ENCODE results near the gene LRRC72.
A peak's percentile ranks its signal among the peaks of the same experiment; 100 is the strongest.
"Not testable (repeated sequence)": the region's sequence is repeated elsewhere in the genome, so short reads cannot be mapped to it uniquely, and the experiment has no call there.

The LRRC72 gene

GRCh38 chr7:16526742-16527540 lies at the start of gene LRRC72:
Gene LRRC72 (plus strand): TSS chr7:16526825. CDS start chr7:16526953, 128 bp downstream.
- no peak for DNase-seq (ENCODE audit: low spot score)

DNA sequence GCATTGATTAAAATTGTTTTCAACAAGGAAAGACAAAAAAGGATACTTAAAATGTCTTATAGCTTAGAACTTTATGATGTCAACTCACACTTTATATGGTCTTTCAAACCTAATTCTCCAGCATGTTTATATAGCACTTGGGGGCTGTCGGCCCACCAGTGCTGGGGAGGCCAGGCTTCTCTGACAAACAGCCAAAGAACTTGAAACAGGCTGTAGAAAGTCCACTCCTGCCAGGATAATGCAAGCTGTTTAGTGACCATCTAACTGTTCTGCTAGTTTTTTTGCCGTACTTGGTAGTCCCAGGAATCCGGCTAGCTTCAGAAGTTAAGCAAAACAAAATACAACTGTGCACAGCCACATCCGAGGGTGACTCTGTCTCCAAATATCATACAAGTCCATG lies 47.5 kb upstream of the LRRC72 start:
- no peak for DNase-seq (ENCODE audit: low spot score)

DNA sequence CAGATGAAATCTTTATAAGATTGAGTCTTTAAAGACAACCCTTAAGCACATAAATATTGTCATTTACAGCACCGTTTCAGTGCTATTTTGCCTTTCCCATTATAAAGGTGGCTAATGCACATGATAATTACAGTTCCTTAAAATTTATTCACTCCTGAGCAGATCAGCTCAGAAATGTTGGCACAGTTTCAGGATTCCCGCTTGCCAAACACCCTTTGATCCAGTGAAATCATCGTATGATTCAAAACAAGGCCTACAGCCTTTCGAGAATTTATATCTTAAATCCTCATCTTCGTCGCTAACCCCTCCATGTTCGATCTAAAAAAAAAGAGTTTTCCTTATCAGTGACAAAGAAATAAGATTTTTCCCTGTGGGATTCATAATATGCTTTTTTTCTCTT lies 47.0 kb upstream of the LRRC72 start:
- DNase-seq (ENCODE audit: low spot score) = peak; percentile 37

GRCh38 chr7:16484453-16485158 lies 42.0 kb upstream of the LRRC72 start:
- peak; percentile 88 for DNase-seq (ENCODE audit: low spot score)

GRCh38 chr7:16491148-16491547 lies 35.5 kb upstream of the LRRC72 start:
- no peak for DNase-seq (ENCODE audit: low spot score)

- DNase-seq (ENCODE audit: low spot score) = peak; percentile 49
Measured at GRCh38 chr7:16492513-16493062, 34.0 kb upstream of the LRRC72 start.

- no peak for DNase-seq (ENCODE audit: low spot score)
Measured at GRCh38 chr7:16493266-16493665, 33.4 kb upstream of the LRRC72 start.

- no peak for DNase-seq (ENCODE audit: low spot score)
Measured at GRCh38 chr7:16494551-16494950, 32.1 kb upstream of the LRRC72 start.

- no peak for DNase-seq (ENCODE audit: low spot score)
Measured at GRCh38 chr7:16494955-16495719, 31.5 kb upstream of the LRRC72 start.

DNA sequence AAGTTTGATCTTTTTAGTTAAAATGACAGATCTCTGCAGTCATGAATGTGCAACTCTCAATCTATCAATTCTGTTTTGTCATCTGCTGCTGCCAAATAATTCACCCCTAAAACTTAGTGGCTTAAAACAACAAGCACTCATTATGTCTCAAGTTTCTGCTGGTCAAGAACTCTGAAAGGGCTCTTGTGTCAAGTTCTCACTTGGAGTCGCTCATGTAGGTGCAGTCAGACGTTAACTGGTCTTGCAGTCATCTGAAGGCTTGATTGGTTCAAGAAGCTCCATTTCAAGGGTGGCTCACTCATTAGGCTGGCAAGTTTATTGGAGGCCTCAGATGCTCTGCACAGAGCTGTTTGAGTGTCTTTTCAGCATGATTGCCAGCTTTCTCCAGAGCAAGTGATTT lies 28.5 kb upstream of the LRRC72 start:
- DNase-seq (ENCODE audit: low spot score) = no peak

DNA sequence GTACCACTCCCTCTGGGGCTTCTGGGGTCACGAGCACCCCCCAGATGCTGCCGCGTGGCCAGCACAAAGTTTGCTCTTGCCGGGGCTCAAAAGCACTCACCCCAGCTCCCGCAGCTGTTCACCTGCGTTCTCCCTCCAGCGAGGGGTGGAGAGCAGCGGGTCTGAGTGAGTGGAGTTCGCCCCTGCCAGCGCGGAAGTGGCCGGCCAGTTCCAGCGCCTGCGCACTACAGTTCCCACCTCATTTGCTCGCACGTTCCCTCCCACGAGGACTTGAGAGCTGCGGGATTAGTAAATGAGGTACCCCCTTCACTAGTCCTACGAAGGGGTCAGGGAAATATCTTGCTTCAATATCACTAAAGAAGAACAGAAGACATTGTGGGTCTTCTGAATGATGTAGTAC lies 24.3 kb upstream of the LRRC72 start:
- DNase-seq (ENCODE audit: low spot score) = no peak

DNA sequence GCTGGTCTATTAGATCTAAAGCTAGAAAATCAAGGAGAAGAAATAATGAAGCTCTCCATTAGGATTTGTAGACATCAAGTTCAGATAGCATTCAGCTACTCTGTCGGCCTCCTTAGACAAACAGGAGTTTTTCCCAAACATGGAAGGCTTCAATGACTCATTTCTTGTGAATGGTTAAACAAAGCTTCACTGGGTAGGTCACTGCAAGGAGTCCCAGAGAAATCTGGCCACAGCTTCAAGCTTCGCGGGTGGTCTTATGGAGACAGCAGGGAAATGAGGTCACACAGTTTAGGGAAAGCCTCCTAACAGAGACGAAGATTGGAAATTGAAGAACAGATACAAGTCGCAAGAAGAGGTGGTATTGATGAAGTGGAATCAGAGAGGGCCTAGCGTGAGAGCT lies 22.6 kb upstream of the LRRC72 start:
- peak; percentile 31 for DNase-seq (ENCODE audit: low spot score)

GRCh38 chr7:16506422-16506821 lies 20.2 kb upstream of the LRRC72 start:
- not testable (repeated sequence) for DNase-seq (ENCODE audit: low spot score)

DNA sequence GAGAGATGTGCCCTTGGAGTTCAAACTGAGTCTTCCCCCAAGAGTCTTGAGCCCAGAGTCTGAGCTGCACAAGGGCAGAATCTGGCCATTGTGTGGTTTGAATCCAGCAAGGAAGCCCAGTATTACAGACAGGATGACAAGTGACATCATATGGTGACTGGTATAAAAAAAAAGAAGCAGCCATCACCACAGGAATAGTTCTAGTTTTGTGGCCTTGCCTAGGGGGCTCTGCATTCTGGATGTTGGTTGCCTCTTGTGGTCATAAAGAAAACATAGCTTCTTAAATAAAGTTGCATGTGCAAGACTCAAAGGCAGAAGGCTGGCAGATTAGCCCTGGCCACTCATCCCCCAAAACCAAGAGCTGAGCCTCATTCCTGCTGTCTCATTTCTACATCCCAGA lies 16.8 kb upstream of the LRRC72 start:
- no peak for DNase-seq (ENCODE audit: low spot score)

DNA sequence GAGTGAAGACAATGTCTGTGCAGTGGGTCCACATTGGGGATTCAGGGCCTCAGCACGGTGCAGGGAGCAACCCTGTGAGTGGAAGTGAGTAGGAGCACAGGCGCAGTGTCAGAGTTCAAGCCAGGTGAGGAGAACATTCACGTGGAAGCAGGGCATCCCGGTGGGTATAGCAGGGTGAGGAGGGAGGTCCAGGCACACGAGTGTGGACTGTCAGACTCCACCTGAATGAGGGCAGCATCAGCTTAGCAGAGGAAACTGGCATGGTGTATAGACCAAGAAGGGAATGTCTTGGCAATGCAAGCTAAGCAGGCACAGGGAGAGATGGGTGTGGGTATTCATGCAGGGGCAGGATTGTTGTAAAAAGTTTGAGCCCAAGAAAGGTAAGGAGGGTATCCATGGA lies 15.3 kb upstream of the LRRC72 start:
- no peak for DNase-seq (ENCODE audit: low spot score)

DNA sequence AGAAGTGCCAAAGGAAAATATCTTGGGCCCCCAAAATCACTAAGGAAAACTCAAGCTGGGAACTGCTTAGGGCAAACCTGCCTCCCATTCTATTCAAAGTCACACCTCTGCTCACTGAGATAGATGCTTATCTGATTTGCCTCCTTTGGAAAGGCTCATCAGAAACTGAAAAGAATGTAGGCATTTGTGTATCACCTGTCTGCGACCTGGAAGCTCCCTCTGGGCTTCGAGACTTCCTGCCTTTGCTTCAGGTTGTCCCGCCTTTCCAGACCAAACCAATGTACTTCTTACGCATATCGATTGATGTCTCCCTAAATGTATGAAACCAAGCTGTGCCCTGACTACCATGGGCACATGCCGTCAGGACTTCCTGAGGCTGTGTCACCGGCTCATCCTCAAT lies 14.5 kb upstream of the LRRC72 start:
- no peak for DNase-seq (ENCODE audit: low spot score)

DNA sequence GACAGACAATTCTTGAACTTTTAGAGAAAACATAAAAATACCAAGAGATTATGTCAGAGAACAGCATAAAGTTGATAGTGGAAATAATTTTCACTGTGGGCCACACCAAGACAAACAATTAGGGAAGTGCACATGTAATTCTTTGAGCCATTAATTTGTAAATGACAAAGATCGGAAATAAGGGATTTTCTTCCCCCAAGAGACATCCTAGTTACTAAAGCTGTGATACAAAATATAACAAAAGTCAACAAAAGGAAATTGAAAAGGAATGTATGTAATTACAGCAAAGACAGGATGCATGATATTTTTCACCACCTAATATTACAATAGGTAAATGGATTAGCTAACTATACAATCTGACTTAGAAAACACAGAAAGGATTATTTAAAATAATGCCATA lies 12.4 kb upstream of the LRRC72 start:
- no peak for DNase-seq (ENCODE audit: low spot score)

- DNase-seq (ENCODE audit: low spot score) = no peak
Measured at GRCh38 chr7:16514729-16515128, 11.9 kb upstream of the LRRC72 start.

- DNase-seq (ENCODE audit: low spot score) = no peak
Measured at GRCh38 chr7:16515785-16516685, 10.6 kb upstream of the LRRC72 start.

DNA sequence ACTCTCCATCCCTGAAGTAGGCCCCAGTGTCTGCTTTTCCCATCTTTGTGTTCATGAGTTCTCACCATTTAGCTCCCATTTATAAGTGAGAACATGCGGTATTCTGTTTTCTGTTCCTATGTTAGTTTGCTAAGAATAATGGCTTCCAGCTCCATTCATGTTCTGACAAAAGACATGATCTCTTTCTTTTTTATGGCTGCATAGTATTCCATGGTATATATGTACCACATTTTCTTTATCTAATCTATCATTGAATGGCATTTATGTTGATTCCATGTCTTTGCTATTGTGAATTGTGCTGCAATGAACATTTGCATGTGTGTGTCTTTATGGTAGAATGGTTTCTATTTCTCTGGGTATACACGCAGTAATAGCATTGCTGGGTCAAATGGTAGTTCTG lies 6.6 kb upstream of the LRRC72 start:
- DNase-seq (ENCODE audit: low spot score) = not testable (repeated sequence)

DNA sequence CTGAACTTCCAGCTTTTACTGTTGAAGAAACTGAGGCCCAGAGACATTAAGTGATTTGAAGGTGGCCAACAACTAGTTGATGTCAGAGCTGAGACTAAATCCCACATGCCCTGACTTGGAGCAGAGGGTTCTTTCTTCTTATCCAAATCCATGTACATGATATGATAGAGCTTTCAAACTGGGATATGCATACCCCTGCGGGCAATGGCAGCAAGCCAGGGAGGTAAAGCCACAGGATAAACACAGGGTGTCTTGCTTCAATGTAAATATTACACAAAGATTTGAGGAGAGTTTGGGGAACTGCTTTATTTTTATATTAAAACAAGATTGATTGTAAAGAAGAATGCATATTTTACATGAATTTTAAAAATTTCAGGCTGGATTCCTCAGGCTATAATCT lies 2.3 kb upstream of the LRRC72 start:
- no peak for DNase-seq (ENCODE audit: low spot score)

Measured in kidney tubule cell (primary cell).